ENCODE measurements around the gene MLPH.
A peak's percentile ranks its signal among the peaks of the same experiment; 100 is the strongest.

Gene MLPH

GRCh38 chr2:237571551-237571950, 84.5 kb downstream of the MLPH start:
- DNase-seq = no peak

GRCh38 chr2:237572021-237572741, 85.1 kb downstream of the MLPH start:
- DNase-seq = peak; percentile 91

GRCh38 chr2:237572742-237573101, 85.7 kb downstream of the MLPH start:
- DNase-seq = no peak

- DNase-seq = no peak
Observed at GRCh38 chr2:237573721-237574415, 86.8 kb downstream of the MLPH start.

GRCh38 chr2:237574467-237574866, 87.4 kb downstream of the MLPH start:
- no peak for DNase-seq

- no peak for DNase-seq
Observed at GRCh38 chr2:237574894-237575868, 88.1 kb downstream of the MLPH start.

GRCh38 chr2:237575869-237576862, 89.1 kb downstream of the MLPH start:
- DNase-seq = no peak

GRCh38 chr2:237576974-237577373, 89.9 kb downstream of the MLPH start:
- no peak for DNase-seq

DNA sequence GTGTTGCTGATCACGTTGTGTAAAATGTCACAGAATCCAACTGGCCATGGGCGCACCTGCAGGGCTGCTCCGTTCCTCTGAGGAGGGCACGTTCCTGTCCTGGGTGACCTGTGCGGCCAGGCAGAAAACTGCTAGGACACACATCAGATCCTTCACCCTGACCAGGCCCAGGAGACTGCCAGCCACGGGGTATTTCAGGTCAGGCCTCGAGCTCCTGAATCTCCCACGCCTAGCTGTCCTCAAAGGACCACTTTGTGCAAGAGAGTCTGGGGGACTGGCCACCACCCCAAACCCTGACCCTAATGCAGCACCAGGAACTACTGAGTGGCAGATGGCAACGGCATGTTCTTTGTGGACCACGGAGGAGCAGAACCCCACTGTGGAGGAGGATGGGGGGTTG, 90.4 kb downstream of the MLPH start:
- no peak for DNase-seq

- no peak for DNase-seq
Observed at GRCh38 chr2:237577956-237578870, 91.2 kb downstream of the MLPH start.

GRCh38 chr2:237581326-237581725, 94.3 kb downstream of the MLPH start:
- no peak for DNase-seq

GRCh38 chr2:237581751-237582746, 95.0 kb downstream of the MLPH start:
- DNase-seq = peak; percentile 52

GRCh38 chr2:237583385-237584295, 96.6 kb downstream of the MLPH start:
- no peak for DNase-seq

DNA sequence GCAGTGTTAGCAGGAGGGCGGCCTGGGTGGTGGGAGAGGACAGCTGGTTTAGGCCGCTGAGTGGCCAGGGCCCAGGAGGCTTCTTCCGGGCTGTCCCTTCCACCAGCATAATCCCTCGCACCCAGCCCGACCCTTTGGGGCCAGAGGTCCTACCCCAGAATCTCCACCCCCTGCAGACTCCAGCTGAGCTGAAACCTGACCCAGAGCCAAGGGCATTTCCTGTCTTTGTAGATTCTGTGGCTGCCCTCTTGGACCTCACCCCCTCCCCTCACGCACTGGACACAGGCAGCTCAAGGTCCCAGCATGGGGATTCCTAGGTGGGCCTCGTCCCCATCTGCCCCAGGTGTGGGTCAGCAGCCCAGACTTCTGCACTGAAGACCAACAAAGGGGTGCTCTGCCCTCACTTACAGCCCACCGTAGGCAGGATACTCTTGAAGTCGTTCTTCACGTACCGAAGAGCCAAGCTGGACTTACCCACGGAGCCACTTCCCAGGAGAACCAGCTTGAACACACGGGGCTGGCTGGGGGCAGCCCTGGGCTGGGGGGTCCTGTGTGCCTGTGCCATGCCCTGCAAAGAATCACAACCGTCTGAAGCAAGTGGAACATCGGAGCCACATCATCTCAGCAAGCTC, 98.7 kb downstream of the MLPH start:
- DNase-seq = no peak

DNA sequence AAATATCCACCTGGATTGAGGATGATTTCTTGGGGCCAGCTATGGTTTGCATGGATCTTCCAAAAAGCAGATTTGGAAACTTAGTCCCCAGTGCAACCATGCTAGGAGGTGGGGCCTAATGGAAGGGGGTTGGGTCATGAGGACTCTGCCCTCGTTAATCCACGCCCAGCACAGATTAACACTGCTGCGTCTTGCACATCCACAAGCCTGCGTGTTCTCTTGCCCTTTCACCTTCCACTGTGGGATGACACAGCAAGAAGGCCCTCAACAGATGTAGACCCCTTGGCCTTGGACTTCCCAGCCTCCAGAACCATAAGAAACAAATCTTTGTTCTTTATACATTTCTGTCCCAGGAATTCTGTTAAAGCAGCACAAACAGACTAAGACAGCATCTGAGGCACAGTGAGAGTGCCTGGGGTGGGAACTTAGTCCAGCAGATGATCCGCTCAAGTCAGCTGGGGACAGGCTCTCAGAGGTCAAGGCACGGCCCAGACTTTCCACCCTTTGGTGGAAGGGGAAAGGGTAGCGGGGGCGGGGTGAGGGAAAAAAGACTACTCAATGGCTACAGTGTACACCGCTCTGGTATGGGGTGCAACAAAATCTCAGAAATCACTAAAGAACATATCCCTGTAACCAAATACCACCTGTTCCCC, 101.1 kb downstream of the MLPH start:
- no peak for DNase-seq

DNA sequence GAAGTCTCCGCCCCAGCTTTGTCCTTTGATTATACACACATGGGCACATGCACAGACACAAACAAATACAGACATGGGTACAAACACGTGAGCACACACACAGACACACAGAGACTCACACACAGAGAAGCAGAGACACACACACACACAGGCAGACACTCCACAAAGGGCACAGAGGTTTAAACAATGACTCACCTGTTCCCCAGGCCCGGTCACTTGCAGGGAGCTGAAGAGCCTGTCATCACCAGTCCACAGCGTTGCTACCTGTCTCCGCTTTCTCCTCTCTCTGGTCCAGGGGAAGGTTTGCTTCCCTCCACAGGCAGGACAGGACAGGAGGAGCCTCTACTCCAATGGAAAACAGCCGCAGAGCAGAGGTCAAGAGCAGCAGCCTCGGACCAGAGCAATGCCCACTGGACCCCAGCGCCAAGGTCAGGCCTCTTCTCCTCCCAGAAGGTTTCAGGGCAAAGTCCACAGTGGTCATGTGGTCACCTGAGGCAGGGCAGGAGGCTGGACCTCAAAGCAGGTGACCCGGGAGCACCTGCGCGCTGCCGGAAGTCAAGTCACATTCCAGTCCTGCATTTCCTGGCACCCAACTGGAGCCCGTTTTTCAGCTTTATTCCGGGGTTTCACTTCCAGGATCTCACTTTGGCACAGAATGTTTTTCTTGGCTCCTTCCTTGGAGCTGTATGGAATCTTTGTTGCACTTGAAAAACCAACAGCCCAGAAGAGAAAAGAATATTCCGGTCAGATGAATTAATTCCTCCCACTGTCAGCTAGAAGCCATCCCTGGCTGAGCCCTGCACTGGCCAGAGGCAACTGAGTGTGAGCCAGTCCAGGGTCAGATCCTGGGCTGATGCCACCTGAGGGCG, 103.5 kb downstream of the MLPH start, which contains the start of gene RAB17:
TSS of gene RAB17 (minus strand) at position 463 of the 869 bp plus-strand sequence. CDS start 4,580 bp downstream, outside the sequence.
- no peak for DNase-seq
